Measurements from ENCODE around the gene ABCF2. TPM values are rescaled to one million over a fixed set of nuclear protein-coding genes. Genes with fewer than 3 reads are reported as not detected.

Gene ABCF2
- total RNA-seq, 2 experiments from 2014 or later: 48.1 to 56.2 TPM

DNA sequence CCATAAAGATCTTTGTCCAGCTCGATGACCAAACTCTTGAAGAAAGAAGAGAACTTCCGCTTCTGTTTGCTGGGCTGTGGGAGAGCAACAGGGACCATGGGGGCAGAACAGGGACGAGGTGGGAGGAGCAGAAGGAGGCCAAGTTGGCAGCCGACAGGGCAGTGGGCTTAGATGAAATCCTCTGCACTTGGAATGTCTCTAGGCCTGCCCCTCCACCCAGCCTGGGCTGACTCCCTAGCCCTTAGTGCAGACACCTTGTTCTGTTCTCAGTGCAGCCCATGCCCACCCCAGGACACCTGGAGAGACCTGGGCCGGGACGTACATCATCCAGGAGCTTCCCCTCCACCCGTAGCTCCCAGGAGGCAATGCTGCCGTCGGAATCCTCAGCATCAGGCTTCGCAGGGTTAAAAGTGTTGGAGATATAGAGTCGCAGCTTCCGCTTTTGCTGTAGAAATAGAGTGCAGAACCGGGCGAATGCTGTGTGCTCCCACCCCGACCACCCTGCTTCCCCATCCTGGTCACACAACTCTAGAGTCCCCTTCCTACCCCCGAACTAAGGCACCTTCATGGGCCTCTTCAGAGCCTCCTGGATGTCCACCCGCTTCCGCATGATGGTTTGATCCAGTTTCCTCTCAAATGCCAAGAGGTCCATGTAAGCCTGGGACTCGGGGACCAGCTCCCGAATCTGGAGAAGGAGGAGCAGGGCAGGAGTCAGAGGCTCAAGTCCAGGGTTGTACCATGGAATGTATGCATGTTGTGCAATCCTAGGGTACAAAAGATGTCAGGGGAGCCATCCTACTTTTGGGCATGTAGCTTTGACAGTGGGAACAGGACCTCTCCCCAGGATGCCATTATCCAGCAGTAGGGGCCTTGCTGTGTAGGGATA is 15.4 kb upstream of the ABCF2 start:
- intact Hi-C loops (cut with micrococcal nuclease): loop anchor here (5.0 kb wide), 1 partner anchor 65 kb away; no protein-coding TSS in a partner anchor
- CTCF ChIA-PET: interaction anchor here (1.1 to 3.6 kb wide), 12 partner anchors 9 to 119 kb away, joined by 3 to 68 read pairs (median 7); partner anchors contain the start of genes ABCF2, CHPF2 and GBX1
- no peaks in the 10 kb centered on the region for H3K9me3 Mint-ChIP-seq

DNA sequence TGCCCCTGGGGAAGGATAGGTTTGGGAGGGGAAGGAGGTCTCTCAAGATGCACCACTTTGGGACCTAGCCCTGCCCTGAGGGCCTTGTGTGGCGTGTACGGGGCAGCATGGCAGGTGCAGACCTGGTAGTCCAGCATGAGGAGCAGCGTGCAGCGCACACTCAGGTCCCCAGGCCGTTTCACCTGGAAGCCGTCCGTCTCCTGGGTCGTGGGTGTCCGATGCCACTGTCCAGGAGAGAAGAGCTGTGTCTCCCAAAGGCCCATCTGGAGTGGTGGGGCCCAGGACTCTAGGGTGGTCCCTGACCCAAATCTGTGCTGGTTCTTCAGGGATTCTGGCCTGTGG is 14.7 kb upstream of the ABCF2 start:
- H3K27ac Mint-ChIP-seq: no peak overlapping the region
- ATAC-seq: no peak
- ChIA-PET POLR2A (interaction anchor here (0.8 to 2.9 kb wide), 3 partner anchors 8 to 30 kb away, joined by 3 to 23 read pairs (median 3); partner anchors contain the start of gene CHPF2), CTCF (interaction anchor here (1.1 to 3.6 kb wide), 4 partner anchors 8 to 118 kb away, joined by 3 to 68 read pairs (median 6); partner anchors contain the start of genes ABCF2 and CHPF2)
- peaks cover 27% of the 10 kb centered on the region for H3K4me1 Mint-ChIP-seq (ENCODE audit: low read depth)
- peaks cover 9% of the 10 kb centered on the region for H3K36me3 Mint-ChIP-seq (ENCODE audit: low read depth)
- intact Hi-C loops (cut with micrococcal nuclease): loop anchor here (5.0 kb wide), 1 partner anchor 66 kb away; no protein-coding TSS in a partner anchor
- H3K27me3 Mint-ChIP-seq: peaks cover 5% of the 10 kb centered on the region
- H3K9me3 Mint-ChIP-seq: no peaks in the 10 kb centered on the region
- no peak overlapping the region for H3K4me3 Mint-ChIP-seq
- TF ChIP-seq, protein P1, sequence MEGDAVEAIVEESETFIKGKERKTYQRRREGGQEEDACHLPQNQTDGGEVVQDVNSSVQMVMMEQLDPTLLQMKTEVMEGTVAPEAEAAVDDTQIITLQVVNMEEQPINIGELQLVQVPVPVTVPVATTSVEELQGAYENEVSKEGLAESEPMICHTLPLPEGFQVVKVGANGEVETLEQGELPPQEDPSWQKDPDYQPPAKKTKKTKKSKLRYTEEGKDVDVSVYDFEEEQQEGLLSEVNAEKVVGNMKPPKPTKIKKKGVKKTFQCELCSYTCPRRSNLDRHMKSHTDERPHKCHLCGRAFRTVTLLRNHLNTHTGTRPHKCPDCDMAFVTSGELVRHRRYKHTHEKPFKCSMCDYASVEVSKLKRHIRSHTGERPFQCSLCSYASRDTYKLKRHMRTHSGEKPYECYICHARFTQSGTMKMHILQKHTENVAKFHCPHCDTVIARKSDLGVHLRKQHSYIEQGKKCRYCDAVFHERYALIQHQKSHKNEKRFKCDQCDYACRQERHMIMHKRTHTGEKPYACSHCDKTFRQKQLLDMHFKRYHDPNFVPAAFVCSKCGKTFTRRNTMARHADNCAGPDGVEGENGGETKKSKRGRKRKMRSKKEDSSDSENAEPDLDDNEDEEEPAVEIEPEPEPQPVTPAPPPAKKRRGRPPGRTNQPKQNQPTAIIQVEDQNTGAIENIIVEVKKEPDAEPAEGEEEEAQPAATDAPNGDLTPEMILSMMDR (IDR thresholded peaks at IDR 0.05): no peak
- no peak for DNase-seq

More for the DNA sequence above, 15.4 kb upstream of the ABCF2 start:
- Mint-ChIP-seq H3K4me3 (no peak overlapping the region), H3K27me3 (peaks cover 9% of the 10 kb centered on the region), H3K27ac (no peak overlapping the region), H3K36me3 (ENCODE audit: low read depth) (peaks cover 6% of the 10 kb centered on the region), H3K4me1 (ENCODE audit: low read depth) (peaks cover 27% of the 10 kb centered on the region)
- TF ChIP-seq, protein P1 (IDR thresholded peaks at IDR 0.05): no peak
- DNase-seq: no peak
- ATAC-seq: no peak
- POLR2A ChIA-PET: interaction anchor here (0.8 to 2.9 kb wide), 4 partner anchors 8 to 29 kb away, joined by 3 to 23 read pairs (median 6); partner anchors contain the start of genes ABCF2 and CHPF2

DNA sequence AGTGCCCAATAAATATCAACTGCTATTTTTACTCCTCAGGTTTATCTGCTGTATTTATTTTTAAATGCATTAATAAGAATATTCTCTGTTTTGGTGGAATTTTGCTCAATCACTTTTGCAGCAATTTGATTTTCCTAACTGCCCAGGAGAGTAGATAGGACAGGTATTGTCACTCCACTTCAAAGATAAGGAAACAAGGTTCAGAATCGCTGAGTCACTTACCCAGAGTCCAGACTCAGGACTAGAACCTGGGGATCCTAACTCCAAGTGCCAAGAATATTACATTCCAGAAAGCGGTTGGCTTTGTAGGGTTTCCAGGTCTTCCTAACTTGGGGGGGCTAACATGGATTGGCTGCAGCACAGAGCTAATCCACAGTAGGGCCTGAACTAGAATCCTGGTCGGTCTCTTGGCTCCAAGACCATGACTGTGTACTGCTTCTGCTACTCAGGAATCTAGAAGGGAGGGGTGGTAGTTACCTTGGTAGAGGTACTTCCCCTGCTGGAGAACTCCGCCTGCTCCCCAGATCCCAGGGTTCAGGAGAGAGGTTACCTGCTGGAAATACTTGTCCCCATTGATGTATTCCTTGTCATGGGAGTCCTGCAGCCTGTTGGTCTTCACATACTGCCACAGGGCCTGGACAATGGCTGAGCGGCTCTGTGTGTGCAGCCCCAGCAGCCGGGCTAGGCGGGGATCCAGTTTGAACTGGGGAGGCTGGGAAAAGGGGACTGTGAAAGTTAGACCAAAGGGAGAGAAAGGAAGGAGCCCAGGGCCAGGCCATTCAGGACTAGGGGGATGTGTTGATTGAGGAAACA is 14.1 kb upstream of the ABCF2 start:
- H3K36me3 Mint-ChIP-seq (ENCODE audit: low read depth): peaks cover 15% of the 10 kb centered on the region
- TF ChIP-seq, protein P1 (IDR thresholded peaks at IDR 0.05): no peak
- H3K9me3 Mint-ChIP-seq: no peaks in the 10 kb centered on the region
- H3K4me1 Mint-ChIP-seq (ENCODE audit: low read depth): peaks cover 26% of the 10 kb centered on the region
- no peak overlapping the region for H3K27ac Mint-ChIP-seq
- CTCF ChIA-PET: no interaction called here
- DNase-seq (no peak), ATAC-seq (no peak)
- H3K27me3 Mint-ChIP-seq: peaks cover 1% of the 10 kb centered on the region
- POLR2A ChIA-PET: interaction anchor here (0.8 to 0.9 kb wide), 2 partner anchors 10 to 30 kb away, joined by 3 read pairs; no protein-coding TSS in a partner anchor
- intact Hi-C loops (cut with micrococcal nuclease): loop anchor here (5.0 kb wide), 1 partner anchor 66 kb away; no protein-coding TSS in a partner anchor
- H3K4me3 Mint-ChIP-seq: no peak overlapping the region

DNA sequence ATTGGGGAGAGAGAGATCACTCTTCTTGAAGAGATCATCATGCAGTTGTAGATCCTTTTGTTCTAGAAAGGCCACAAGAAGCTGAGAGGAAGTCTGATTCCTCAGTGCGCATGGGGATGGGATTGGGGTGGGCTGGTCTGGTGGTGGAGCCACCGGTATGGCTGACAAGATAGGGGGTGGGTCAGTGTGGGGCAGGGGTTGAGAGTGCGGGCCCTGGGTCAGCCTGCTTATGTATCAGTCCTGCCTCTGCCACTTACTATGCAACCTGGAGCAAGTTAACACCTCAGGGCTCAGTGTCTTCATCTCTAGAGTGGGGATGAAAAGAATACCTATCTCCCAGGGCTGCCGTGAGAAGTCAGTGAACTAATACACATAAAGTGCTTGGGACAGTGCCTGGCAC is 13.5 kb upstream of the ABCF2 start:
- peaks cover 24% of the 10 kb centered on the region for H3K4me1 Mint-ChIP-seq (ENCODE audit: low read depth)
- intact Hi-C loops (cut with micrococcal nuclease): loop anchor here (5.0 kb wide), 1 partner anchor 67 kb away; no protein-coding TSS in a partner anchor
- TF ChIP-seq, protein P1 (IDR thresholded peaks at IDR 0.05): no peak
- no peak for DNase-seq
- H3K4me3 Mint-ChIP-seq: no peak overlapping the region
- peaks cover 17% of the 10 kb centered on the region for H3K36me3 Mint-ChIP-seq (ENCODE audit: low read depth)
- H3K27me3 Mint-ChIP-seq: no peaks in the 10 kb centered on the region
- no peak for ATAC-seq
- POLR2A ChIA-PET: no interaction called here
- H3K27ac Mint-ChIP-seq: peak overlapping the region; percentile 9
- no peaks in the 10 kb centered on the region for H3K9me3 Mint-ChIP-seq
- CTCF ChIA-PET: no interaction called here
